ENCODE results near the gene ARHGAP4.

Gene ARHGAP4

DNA sequence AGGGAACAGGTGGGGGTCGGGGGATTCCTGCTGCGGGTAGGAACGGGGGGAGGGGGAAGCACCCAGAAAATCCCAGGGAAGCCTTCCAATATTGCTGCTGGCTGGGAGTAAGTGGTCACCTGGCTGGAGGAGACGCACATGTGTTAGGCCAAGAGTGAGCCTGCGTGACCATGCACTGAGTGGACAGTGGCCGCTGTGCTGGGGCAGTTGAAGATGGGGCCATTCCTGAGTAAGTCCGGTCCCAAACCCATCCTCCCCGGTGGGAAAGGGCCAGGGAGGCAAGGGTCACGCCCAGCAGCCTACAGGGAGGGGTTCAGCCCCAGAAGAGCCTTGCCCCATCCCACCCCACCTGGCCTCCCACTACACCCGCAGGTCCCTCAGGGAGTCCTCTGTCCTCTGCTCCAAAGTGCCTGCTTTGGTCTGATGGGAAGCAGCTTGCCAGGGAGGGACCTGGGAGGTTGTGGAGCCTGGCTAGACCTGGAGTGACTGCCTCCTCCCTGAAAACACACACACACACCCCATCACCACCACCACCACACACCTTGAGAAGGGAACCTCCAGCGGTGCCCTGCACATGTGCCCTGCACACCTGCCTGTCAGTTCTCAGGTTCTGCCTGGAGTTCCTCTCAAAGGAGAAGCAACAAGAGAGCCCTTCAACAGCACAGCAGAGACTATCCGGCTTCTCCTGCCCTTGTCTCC is 46.2 kb downstream of the ARHGAP4 start:
- no peak for DNase-seq

DNA sequence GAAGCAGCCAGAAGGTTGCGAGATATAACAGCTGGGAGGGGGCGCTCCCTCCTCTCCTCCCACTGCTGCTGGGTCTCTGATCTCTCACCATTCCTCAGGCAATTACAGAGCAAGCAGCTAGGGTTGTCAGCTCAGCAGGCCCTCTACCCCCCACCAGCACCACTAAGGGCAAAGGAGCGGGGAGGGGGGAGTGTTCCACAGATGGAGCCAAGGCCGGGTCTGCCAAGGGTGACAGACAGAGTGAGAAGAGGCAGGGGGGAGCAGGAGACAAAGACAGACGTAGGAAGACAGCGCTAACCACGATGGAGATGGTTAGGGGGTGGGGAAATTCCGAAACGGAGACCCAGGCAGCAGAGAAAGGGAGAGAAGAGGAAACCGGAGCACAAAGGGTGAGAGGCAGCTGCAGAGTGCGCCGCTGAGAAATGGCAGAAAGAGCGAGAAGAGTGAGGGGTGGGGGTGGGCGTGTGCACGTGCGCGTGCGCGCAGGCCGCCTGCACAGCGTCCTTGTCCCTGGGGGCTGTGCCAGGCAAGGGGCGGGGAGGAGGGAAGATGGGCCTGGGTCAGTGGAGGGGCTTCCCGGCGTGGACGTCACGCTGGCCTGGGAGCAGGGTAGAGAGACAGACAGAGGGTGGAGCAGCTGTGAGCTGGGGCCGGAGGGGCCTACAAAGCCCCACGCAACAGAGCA is 47.0 kb downstream of the ARHGAP4 start:
- no peak for DNase-seq

DNA sequence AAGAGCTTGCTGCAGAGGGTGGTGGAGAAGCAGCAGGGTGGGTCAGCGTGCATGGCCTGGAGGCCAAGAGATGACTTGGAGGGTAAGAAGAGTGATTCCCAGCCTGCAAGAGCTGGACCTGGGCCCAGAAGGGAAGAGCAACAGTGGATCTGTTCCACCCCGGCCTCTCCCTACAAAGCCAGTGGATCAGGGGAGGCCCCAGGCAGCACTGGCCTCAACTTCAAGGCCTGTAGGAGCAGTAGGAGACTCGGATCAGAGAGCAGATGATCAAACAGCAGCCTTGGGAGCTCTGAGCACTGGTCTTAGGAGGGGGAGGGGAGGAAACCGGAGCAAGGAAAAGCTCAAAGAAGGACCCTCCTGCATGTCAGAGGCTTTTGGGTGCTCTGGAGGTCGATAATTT is 47.7 kb downstream of the ARHGAP4 start:
- no peak for DNase-seq

DNA sequence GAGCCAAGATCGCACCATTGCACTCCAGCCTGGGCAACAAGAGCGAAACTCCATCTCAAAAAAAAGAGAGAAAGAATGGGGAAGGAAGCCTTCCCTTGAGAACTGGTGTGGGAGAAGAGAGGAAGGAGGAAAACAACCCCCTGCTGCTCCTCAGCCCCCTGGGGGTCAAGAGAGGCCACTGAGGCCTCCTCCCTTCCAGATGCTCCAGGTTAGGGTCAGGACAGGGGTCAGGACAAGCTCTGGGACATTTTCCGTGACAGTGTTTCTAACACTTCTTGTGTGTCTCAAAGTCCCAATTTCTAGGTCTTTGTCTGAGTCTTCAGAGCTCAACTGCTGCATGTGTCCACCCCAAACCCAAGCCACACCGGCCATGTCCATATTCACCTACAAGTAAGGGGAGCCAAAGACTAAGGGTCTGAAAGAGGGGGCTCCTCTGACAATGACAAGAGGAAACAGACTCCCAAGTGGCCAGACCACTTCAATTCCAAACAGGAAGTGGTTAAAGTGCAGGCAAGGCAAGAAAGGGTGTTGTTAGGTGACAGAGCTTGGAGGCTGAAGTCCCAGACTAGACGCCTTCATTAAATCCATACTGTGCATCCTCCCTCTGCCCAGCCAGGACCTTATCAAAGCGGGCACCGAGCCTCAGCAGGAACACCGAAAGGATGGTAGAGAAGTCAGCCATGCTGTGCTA is 48.3 kb downstream of the ARHGAP4 start:
- DNase-seq: no peak

DNA sequence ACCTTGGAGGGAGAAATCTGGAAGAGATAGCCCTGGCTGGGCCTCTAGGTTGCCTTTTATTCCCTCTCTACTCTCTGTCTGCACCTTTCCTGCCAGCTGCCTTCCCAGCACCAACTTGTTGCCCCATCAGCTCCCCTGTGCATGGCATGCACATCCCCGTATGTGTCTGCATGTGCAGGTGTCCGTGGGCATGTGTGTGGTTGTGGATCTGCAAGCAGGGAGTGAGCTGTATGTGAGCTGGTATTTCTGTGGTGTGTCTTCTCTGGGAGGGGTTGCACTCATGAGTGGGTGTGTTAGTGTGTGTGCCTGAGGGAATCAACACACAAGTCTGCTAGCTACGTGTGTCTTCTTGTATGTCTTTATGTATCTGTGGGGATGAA is 50.0 kb downstream of the ARHGAP4 start:
- DNase-seq: no peak

DNA sequence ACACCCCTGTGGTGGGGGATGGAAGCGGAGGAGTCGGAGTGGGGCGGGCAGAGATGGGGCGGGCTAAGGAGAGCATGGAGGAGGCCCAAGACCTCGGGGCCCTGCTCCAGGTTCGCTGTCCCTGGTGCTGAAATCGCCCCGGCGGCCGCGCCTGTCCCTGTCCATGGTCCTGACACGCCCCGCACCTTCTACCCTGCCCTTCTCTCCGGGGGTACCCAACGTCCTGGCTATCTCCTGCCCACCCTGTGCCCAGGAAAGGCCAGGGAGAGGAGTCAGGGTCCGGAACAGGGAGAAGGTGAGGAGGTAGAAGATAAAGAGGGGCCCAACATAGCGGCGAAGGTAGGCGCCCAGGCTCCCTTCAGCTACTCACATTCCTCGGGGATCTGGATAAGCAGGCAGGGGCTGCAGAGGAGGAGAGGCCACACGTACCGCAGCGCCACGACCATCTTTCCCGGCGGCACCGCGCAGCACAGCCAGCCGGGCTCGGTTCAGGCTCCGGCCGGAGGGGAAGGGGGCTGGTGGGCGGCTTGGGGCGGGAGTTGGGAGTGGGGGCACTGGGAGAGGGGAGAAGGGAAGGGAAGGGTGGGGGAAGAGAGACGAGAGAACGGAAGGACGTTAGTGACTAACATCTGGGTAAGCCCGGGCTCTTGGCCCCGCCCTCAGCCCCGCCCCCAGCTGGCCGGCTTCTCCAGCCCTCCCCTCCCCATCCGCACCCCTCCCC is 50.5 kb downstream of the ARHGAP4 start:
- DNase-seq: peak; percentile 21

DNA sequence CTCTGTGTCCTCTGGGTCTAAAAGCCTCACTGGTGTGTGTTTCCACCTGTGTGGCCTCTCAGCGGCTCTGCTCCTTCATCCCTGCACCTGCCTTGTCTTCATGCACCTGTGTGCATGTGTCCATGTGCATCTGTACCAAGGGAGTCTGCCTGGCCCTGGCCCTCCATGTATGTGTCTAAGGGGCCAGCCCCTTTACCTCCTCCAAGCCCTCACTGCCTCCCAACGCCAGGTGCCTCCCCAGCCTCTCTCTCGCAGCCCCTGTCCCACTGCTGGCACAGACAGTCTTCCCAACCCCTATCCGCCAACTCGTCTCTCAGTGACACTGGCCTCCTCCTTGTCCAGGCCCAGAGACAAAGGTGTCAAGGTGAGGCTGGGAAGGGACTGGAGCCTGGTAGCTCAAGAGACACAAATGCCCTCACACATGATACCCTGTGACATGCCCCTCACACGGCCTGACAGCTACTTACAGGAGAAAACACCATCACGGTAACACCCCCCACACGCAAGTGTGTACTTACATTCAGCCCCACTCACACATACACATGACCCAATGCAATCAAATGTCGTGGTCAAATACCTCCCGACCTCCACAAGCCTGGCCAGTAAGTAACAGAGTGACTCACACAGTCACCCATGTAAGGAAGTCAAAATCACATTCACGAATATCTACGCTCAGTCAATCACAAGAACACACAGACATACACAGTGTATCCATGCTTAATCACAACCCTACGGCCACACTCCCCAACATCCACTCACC is 51.5 kb downstream of the ARHGAP4 start:
- no peak for DNase-seq

DNA sequence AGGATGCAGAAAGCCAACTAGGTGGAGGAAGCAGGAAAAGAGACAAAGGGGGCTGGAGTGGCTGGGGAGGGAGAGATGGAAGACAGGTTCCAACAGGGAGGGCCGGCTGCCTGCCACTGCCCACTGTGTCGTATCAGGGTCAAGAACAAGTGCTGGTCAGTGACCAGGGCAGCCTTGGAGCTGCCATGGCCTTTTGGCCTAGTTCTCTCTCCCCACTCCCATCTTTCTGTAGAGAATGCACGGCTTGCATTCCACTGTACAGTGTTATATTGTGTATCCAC is 52.0 kb downstream of the ARHGAP4 start:
- DNase-seq: no peak

DNA sequence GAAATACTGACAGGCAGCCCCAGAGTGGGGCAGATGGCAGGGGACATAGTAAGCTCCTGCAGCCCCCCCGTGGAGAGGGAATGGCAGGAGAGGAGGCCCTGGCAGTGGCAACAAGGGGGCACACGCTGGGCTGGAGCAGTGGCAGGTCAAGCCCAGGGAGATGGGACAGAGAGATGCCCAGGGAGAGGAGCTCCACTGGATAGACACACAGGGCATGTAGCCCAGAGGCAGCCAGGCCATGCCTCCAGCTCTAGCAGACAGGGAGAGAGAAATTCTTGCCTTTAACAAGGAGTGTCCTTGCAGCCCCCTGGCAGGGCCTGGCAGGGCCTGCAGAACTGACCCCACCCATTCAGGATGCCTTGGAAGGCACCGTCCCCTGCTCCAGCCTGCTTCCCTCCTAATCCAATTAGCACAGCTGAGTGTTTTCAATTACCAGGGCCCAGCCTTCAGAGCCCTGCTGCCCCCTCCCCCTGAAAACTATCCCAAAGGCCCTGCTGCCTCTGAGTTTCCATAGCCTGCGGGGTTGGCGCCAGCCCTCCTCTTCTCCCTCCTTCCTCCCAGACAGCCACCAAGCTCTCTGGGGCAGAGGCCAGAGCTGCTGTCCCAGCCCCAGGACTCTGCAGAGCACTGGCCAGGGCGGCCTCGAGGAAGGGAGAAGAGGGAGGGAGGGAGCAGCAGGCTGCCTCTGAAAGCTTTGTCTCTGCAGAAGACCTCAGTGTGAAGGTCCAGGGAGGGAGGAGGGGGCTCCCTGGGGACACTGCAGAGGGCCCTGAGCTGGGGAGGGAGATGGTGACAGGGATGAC is 52.6 kb downstream of the ARHGAP4 start:
- no peak for DNase-seq

DNA sequence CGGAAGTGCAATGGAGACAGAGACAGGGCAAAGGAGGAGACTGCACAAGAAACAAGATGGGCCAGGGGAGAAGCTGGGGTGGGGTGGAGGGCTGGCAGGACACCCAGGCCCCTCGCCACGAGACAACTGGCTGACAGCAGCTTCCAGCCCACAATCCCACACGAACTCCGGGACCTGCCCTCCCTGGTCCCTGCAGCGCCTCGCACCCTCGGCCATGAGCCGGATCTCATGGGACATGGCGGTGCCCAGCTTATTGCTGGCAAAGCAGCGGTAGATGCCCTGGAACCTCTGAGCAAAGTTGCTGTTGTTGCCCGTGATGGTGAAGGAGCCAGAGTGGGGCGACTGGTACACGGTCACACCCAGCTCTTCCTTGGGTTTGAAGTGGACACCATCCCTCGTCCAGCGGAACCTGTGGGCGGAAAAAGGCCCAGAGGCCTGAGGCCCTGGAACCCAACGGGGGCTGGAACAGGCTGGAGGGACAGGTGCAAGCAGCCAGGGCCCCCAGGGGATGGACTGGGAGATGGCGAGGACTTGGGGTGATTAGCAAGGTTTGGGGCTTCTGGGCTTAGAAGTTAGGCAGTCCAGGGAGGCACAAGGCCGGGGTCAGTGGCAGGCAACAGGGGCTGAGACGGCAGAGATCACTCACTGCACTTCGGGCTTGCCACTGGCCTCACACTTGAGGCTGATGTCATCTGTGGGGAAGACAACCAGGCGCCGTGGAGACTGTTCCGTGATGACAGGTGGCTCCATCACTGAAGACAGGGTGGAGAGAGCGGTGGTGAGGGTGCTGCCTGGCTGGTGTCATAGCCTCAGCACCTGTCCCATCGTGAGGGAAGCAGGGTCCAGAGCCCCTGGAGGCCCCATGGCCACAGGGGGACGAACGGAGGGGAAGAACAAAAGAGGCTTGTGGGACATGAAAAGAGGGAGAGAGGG is 53.9 kb downstream of the ARHGAP4 start:
- no peak for DNase-seq

DNA sequence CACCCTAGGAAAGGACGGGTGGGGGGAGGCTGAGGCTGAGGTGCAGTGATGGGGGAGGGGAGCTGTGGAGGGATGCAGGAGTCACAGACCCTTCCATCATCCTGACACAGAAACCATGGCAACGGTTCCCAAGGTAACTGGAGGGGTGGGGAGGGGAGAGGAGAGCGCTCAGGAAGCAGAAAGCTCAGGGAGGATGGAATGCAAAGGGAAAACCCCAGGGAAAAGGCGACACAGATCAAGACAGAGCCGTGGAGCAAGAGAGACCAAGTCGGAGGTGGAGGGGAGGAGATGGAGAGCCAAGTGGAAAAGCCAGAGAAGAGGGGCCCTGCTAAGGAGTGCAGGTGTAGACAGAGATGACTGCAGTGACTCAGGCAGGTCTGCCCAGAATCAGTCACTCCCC is 54.6 kb downstream of the ARHGAP4 start:
- DNase-seq: no peak

DNA sequence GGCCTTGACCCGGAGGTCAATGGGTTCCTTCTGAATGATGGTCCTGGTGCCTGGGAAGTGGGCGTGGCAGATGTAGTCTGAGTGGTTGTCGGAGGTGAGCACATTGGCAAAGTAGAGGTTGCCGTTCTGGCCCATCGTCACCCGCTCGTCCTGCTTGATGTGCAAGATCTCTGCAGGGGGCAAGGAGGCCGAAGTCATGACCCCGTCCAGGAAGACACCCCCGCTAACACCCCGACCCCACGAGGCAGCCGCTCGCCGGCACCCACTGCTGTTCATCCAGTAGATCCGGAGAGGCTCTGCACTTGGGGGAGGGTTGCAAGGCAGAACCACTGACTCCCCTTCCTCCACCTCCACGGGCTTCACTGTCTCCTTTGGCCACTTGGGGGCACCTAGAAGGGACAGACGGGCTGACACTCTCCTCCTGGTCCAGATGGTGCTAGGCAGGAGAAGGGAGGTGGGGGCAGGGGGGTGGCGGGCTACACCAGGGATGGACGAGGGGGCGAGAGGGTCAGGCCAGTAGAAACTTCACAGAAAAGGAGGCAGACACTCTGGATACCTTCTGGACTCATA is 55.2 kb downstream of the ARHGAP4 start:
- DNase-seq: no peak

DNA sequence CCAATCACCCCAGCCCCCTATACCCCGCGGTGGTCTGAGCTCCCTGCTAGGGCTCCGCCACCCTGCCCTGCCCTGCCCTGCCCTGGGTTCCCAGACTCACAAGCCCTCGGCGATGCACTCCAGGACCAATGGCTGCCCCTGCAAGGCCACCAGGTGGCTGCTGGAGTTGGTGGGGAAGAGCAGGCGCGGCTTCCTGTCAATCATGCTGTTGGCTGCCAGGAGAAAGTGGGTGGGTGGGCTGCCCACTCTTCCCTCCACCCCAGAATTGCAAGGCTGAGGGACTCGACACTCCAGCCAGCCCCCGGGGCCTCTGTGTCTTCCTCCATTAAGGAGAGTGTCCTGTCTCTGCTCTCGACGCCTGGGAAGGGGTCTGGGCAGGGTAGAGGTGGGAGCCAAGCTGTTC is 55.8 kb downstream of the ARHGAP4 start:
- DNase-seq: no peak

DNA sequence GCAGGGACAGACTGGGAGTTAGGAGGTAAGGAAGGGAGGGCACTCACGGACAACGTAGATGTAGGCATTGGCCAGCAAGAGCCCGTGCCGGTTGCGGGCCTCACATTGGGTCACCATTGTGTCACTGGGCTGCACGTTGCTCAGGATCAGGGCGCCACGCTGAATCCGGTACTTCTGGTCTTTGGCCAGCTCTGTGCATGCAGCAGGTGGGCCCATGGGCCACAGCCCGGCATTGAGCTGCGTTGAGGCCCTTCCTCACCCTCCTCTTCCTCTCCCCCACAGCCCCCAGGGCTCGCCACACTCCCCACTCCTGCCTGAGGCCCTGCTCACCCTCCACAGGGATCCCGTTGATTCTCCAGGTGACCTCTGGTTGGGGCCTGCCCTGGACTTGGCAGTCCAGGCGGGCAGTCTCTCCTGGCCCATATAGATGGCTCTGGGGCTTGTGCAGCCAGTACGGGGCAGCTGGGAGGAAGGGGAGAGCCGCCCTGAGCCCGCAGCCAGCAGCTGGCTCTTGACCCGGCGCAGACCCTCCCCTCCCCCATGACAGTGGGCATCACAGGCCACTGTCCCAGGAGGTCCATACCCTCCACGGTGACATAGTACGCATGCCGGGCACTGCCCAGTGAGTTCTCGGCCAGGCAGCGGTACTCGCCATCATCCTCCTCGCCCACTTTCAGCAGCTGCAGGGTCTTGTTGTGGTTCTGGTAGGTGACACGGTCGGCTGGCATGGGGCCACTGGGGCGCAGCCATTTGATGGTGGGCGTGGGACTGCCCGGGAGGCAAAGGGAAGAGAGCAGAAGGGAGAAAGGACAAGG is 56.4 kb downstream of the ARHGAP4 start:
- DNase-seq: no peak

DNA sequence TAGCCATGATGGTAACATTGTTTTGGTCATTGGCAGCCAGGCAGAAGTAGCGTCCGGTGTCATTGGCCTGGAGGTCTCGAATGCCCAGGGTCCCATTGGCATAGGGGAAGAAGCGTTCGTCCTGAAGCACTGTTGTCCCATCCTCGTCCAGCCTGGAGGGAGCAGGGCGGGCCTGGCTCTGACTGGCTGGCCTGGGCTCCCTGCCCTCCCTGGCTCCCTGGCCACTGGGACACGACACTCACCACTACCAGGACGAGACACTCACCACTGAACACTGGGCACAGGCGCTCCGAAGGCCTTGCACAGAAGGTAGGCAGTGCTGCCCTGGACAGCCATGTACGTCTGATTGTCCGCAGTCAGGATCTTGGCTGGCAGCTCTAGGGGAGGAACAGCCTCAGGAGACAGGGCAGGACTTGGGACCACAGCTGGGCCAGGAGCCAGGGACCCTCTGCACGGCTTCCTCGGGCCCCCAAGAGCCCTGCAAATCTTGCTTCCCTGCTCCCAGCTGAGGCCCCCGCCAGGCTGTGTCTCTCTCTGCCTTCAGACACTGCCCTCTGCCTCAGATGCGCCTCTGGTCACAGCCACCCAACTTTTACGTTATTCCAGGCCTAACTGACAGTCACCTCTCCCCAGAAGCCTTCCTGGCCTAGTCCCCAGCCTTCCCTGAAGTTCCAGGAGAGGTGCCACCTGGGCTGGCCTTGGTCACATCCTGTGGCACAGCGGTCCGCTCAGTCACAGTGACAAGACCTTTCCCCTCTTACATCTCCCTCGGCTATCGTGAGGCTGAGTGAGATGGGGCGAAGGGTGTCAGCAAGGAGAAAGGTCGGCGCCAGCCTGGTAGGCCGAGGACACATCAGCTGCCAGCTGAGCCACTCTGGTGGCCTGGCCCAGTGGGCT is 57.2 kb downstream of the ARHGAP4 start:
- no peak for DNase-seq

DNA sequence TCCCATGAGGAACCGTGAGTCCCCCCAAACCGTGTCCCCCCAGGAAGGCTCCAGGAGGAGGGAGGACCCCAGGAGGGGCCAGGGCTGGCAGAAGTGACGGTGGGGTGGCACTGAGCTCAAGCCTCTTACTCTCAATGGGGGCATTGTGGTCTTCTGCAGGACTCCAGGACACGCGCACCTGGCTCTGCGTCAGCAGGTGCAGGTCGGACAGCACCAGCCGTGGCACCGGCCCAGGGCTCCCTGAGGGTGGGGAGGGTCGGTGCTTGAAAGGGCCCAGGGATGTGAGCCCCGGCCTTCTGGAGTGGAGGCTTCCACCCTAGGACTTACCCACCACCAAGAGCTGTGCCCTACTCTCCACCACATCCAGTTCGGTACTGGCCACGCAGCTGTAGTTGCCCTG is 58.4 kb downstream of the ARHGAP4 start:
- DNase-seq: no peak

DNA sequence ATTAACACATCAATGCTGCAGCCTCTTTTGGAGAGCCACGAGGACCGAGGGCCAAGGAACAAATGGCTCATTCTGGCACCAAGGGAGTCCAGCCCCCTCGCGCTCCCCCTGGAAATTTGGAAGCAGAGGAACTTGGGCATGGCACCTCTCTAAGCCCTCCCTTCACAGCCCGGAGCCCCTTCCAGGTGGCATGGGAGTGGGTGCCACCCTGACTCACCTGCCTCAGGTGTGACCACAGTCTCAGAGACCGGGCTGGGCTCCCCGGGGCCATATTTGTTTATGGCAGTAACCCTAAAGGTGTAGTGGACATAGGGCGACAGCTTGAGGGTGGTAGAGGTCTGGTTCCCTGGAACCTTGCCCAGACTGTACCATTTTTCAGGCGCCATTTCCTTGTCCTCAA is 58.9 kb downstream of the ARHGAP4 start:
- no peak for DNase-seq

DNA sequence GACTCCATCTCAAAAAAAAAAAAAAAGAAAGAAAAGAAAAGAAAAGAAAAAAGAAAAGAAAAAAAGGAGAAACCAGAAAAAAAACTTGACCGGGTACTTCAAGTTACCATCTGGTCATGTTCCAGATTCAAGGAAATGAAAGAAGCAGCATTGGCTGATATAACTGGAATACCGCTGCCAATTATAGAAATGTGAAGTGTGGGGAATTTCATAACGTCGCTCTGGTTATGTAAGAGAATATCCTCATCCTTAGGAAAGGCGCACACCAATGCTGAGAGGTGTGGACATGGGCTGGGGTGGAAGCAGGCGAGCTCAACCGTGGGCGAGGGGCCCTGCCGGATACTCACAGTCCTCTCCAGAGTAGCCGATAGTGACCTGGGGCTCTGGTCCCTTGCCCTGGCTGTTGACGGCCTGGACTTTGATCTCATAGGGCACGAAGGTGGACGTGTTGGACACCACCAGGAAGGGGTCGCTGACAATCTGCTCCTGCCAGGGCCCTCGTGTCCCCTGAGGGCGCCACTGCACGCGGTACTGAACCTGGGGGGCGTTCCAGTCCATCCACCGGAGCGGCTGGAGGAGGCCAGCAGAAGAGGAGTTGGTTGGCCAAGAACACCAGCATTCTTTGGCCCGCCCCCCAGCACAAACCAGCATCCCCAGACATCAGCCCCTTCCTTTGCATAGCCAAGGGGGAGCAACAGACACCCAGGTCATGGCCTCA is 59.6 kb downstream of the ARHGAP4 start:
- no peak for DNase-seq
